PFSK-1 (cell line): ENCODE measurements around the gene SYNE4.

Experiments
- TAF1 ChIP-seq: IDR thresholded peaks from 2 replicates; pipeline ENCODE4 v1.6.1; 2012; ENCODE audit warnings: low read length, control low read depth, borderline replicate concordance; ENCODE audit not compliant: insufficient read depth
- TF ChIP-seq, protein P1 (sequence below), 2 experiments: IDR thresholded peaks; 2 replicates each; pipeline versions ENCODE4 v1.6.1 to v1.8.0; 2011 to 2012; ENCODE audit warnings: low read depth in 2 of 2, low read length in 2 of 2, control low read depth in 1 of 2, inconsistent platforms in 1 of 2, mild to moderate bottlenecking in 1 of 2, moderate library complexity in 1 of 2; ENCODE audit not compliant: insufficient read depth in 1 of 2

DNA sequence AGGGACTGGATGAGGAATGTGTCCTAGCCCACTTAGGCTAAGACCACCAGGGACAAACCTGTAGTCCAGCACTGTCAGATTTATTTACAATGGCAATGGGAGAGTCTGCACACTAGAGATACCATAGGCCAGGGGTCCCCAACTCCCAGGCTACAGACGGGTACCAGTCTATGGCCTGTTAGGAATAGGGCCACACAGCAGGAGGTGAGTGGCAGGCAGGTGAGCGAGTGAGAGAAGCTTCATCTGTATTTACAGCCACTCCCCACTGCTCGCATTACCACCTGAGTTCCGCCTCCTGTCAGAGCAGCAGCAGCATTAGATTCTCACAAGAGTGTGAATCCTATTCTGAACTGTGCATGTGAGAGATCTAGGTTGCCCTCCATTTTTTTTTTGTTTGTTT lies 43.0 kb upstream of the SYNE4 start:
- TF ChIP-seq, protein P1, sequence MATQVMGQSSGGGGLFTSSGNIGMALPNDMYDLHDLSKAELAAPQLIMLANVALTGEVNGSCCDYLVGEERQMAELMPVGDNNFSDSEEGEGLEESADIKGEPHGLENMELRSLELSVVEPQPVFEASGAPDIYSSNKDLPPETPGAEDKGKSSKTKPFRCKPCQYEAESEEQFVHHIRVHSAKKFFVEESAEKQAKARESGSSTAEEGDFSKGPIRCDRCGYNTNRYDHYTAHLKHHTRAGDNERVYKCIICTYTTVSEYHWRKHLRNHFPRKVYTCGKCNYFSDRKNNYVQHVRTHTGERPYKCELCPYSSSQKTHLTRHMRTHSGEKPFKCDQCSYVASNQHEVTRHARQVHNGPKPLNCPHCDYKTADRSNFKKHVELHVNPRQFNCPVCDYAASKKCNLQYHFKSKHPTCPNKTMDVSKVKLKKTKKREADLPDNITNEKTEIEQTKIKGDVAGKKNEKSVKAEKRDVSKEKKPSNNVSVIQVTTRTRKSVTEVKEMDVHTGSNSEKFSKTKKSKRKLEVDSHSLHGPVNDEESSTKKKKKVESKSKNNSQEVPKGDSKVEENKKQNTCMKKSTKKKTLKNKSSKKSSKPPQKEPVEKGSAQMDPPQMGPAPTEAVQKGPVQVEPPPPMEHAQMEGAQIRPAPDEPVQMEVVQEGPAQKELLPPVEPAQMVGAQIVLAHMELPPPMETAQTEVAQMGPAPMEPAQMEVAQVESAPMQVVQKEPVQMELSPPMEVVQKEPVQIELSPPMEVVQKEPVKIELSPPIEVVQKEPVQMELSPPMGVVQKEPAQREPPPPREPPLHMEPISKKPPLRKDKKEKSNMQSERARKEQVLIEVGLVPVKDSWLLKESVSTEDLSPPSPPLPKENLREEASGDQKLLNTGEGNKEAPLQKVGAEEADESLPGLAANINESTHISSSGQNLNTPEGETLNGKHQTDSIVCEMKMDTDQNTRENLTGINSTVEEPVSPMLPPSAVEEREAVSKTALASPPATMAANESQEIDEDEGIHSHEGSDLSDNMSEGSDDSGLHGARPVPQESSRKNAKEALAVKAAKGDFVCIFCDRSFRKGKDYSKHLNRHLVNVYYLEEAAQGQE (IDR thresholded peaks at IDR 0.05; ENCODE audit: insufficient read depth in 1 of 2, low read depth in 2 of 2, low read length in 2 of 2): no peak
- no peak for TF ChIP-seq TAF1
